OCI-LY7 (cell line): ENCODE data around the gene UNC79. TPM values are rescaled to one million over a fixed set of nuclear protein-coding genes. Genes with fewer than 3 reads are reported as not detected.

Experiments used
- BruUV-seq: library from RNA; stranded (reverse); fragments of 400-500 nt; replicated peaks from 2 replicates; lab custom pipeline; 2021; lab: Mats Ljungman, UMichigan
- CTCF ChIA-PET: fragments of 300-600 bp; sonication (Branson Sonifier 250); formaldehyde crosslinking; loops from one replicate; lab custom pipeline; 2022; ENCODE audit warnings: antibody characterized with exemption; ENCODE audit not compliant: unreplicated experiment; lab: Charles Lee
- POLR2A ChIA-PET: fragments of 300-600 bp; sonication (Branson Sonifier 250); formaldehyde crosslinking; loops from one replicate; lab custom pipeline; 2022; ENCODE audit warnings: antibody characterized with exemption; lab: Charles Lee
- DNase-seq: peaks from one replicate; pipeline ENCODE4 v3.0.0-alpha.2; 2015; ENCODE audit warnings: low spot score
- H2AFZ ChIP-seq: fragments of 200-600 bp; sonication (generic), shearing (Covaris generic); 2 replicates; pipeline ENCODE4 v1.6.1; 2014; ENCODE audit warnings: mild to moderate bottlenecking, antibody characterized with exemption, low read length, moderate library complexity
- H3K27ac ChIP-seq: fragments of 200-600 bp; sonication (generic); 2 replicates; pipeline ENCODE4 v1.5.1; 2014; ENCODE audit warnings: mixed run types, low read depth, mild to moderate bottlenecking, moderate library complexity, low read length, inconsistent platforms; ENCODE audit not compliant: poor library complexity, severe bottlenecking
- H3K36me3 ChIP-seq: fragments of 200-600 bp; sonication (generic); 2 replicates; pipeline ENCODE4 v1.6.1; 2014; ENCODE audit warnings: mild to moderate bottlenecking, antibody characterized with exemption, low read length, moderate library complexity, mixed read lengths; ENCODE audit not compliant: insufficient read depth
- H3K4me1 ChIP-seq: fragments of 200-600 bp; sonication (generic); 2 replicates; pipeline ENCODE4 v1.5.1; 2014; ENCODE audit warnings: mild to moderate bottlenecking, low read length; ENCODE audit not compliant: insufficient read depth, poor library complexity, severe bottlenecking
- H3K4me2 ChIP-seq: fragments of 200-600 bp; sonication (generic); 2 replicates; pipeline ENCODE4 v1.6.1; 2014; ENCODE audit warnings: mild to moderate bottlenecking, low read length
- H3K4me3 ChIP-seq: fragments of 200-600 bp; sonication (generic); 2 replicates; pipeline ENCODE4 v1.5.1; 2014; ENCODE audit warnings: mild to moderate bottlenecking, low read depth, low read length; ENCODE audit not compliant: poor library complexity, severe bottlenecking
- H3K79me2 ChIP-seq: fragments of 200-600 bp; sonication (generic); 2 replicates; pipeline ENCODE4 v1.6.1; 2016; ENCODE audit warnings: low read depth, mild to moderate bottlenecking, low read length, moderate library complexity, mixed read lengths; ENCODE audit not compliant: insufficient read depth
- H3K9me2 ChIP-seq: fragments of 200-600 bp; sonication (generic); 2 replicates; pipeline ENCODE4 v1.6.1; 2016; ENCODE audit warnings: mild to moderate bottlenecking, low read length, mixed read lengths; ENCODE audit not compliant: insufficient read depth
- H3K9me3 ChIP-seq: fragments of 200-600 bp; sonication (generic); 2 replicates; pipeline ENCODE4 v1.6.1; 2014; ENCODE audit warnings: mild to moderate bottlenecking, mixed run types, low read length, mixed read lengths
- H4K20me1 ChIP-seq: fragments of 200-600 bp; sonication (generic); 2 replicates; pipeline ENCODE4 v1.6.1; 2014; ENCODE audit warnings: mild to moderate bottlenecking, antibody characterized with exemption, low read length, moderate library complexity, mixed read lengths; ENCODE audit not compliant: insufficient read depth
- CTCF ChIP-seq: fragments of 200-600 bp; sonication (generic); conservative IDR thresholded peaks from 2 replicates; pipeline ENCODE4 v1.5.1; 2014; ENCODE audit warnings: mild to moderate bottlenecking, antibody characterized with exemption, low read length, moderate library complexity, mixed read lengths
- EZH2phosphoT487 ChIP-seq: fragments of 200-600 bp; sonication (generic); IDR thresholded peaks from 2 replicates; pipeline ENCODE4 v1.6.1; 2018; ENCODE audit warnings: low read depth, borderline replicate concordance, mild to moderate bottlenecking, mixed run types, antibody characterized with exemption, low read length, moderate library complexity, mixed read lengths
- intact Hi-C: fragments of 100-400 bp; cut with micrococcal nuclease; formaldehyde crosslinking; loops from one replicate; pipeline ENCODE4 v1.10.0; 2022; ENCODE audit not compliant: unreplicated experiment
- total RNA-seq, 2 experiments: library from RNA; depleted of rRNA in 1 of 2; stranded (reverse); fragments of >200 nt in 1 of 2; shearing (Covaris generic) in 1 of 2; gene quantifications; 2 replicates each; pipeline ENCODE4 v1.2.3, GENCODE V29; 2014 to 2022

UNC79 gene
- total RNA-seq, 2 experiments from 2014 or later, result 0.17 to 0.19 TPM

- intact Hi-C loops, result loop anchor here (2.0 kb wide), 1 partner anchor 309 kb away; no protein-coding TSS in a partner anchor
- POLR2A ChIA-PET, result no interaction called here
- Histone ChIP-seq H3K9me3 (no peaks in the 10 kb centered on the region), H4K20me1 (no peaks in the 10 kb centered on the region), H3K4me1 (no peaks in the 10 kb centered on the region), H3K4me3 (no peak overlapping the region), H3K79me2 (no peaks in the 10 kb centered on the region), H3K36me3 (no peaks in the 10 kb centered on the region), H3K4me2 (no peak overlapping the region), H2AFZ (no peak overlapping the region), H3K27ac (no peak overlapping the region), H3K9me2 (no peaks in the 10 kb centered on the region)
- no peak for TF ChIP-seq EZH2phosphoT487
- no peak for TF ChIP-seq CTCF
- no peak for DNase-seq
- no TSS peak for BruUV-seq
- CTCF ChIA-PET, result no interaction called here
These were observed 113.5 kb downstream of the UNC79 start for GRCh38 chr14:93544212-93544611.

GRCh38 chr14:93546642-93547041 is 115.9 kb downstream of the UNC79 start:
- Histone ChIP-seq H3K4me2 (no peak overlapping the region), H3K9me2 (no peaks in the 10 kb centered on the region), H3K79me2 (no peaks in the 10 kb centered on the region), H3K27ac (no peak overlapping the region), H2AFZ (no peak overlapping the region), H3K36me3 (no peaks in the 10 kb centered on the region), H3K9me3 (no peaks in the 10 kb centered on the region), H3K4me1 (peaks cover 3% of the 10 kb centered on the region), H3K4me3 (no peak overlapping the region), H4K20me1 (no peaks in the 10 kb centered on the region)
- no peak for TF ChIP-seq EZH2phosphoT487
- TF ChIP-seq CTCF, result no peak
- intact Hi-C loops, result no loop called here
- ChIA-PET CTCF (no interaction called here), POLR2A (no interaction called here)
- BruUV-seq, result no TSS peak
- no peak for DNase-seq

- H3K79me2 ChIP-seq, result no peaks in the 10 kb centered on the region
- peaks cover 3% of the 10 kb centered on the region for H3K4me1 ChIP-seq
- no peaks in the 10 kb centered on the region for H4K20me1 ChIP-seq
- no peaks in the 10 kb centered on the region for H3K36me3 ChIP-seq
- BruUV-seq, result no TSS peak
- POLR2A ChIA-PET, result interaction anchor here (0.6 to 0.7 kb wide), 2 partner anchors 50 to 681 kb away, joined by 3 read pairs; no protein-coding TSS in a partner anchor
- no peak overlapping the region for H3K27ac ChIP-seq
- DNase-seq, result no peak
- no peaks in the 10 kb centered on the region for H3K9me3 ChIP-seq
- H3K4me3 ChIP-seq, result no peak overlapping the region
- no peaks in the 10 kb centered on the region for H3K9me2 ChIP-seq
- intact Hi-C loops, result no loop called here
- TF ChIP-seq CTCF (no peak), EZH2phosphoT487 (no peak)
- H3K4me2 ChIP-seq, result no peak overlapping the region
- CTCF ChIA-PET, result no interaction called here
- peak overlapping the region; percentile 53; the same call in 1 of the 2 replicates for H2AFZ ChIP-seq
These were observed 117.5 kb downstream of the UNC79 start for GRCh38 chr14:93548102-93548843.
